ENCODE measurements around the gene FBXW12.

FBXW12 gene

GRCh38 chr3:48435223-48435595 is 63.2 kb downstream of the FBXW12 start:
- no peak for DNase-seq (ENCODE audit: low read depth in 3 of 3)

GRCh38 chr3:48435774-48436476 is 63.9 kb downstream of the FBXW12 start:
- peak; percentile 73 to 77 (median 76) for DNase-seq (ENCODE audit: low read depth in 3 of 3)

GRCh38 chr3:48436477-48436787 is 64.4 kb downstream of the FBXW12 start:
- no peak for DNase-seq (ENCODE audit: low read depth in 3 of 3)

- DNase-seq (ENCODE audit: low read depth in 3 of 3), result no peak
These were observed 64.8 kb downstream of the FBXW12 start for GRCh38 chr3:48436855-48437254.

GRCh38 chr3:48437812-48438211 is 65.8 kb downstream of the FBXW12 start:
- no peak for DNase-seq (ENCODE audit: low read depth in 3 of 3)

- peak; percentile 95 to 99 (median 99) for DNase-seq (ENCODE audit: low read depth in 3 of 3)
These were observed 68.0 kb downstream of the FBXW12 start, which contains the start of the genes CCDC51 and TMA7 for GRCh38 chr3:48439820-48440589. Gene CCDC51, minus strand, starts transcription at chr3:48440119. Its CDS starts 4,991 bp downstream, at chr3:48435128. Gene TMA7, plus strand, starts transcription at chr3:48440257. Its CDS starts 40 bp downstream, at chr3:48440297.

- DNase-seq (ENCODE audit: low read depth in 3 of 3), result no peak
These were observed 68.6 kb downstream of the FBXW12 start for GRCh38 chr3:48440590-48440958.

GRCh38 chr3:48441940-48442339 is 69.9 kb downstream of the FBXW12 start:
- no peak for DNase-seq (ENCODE audit: low read depth in 3 of 3)
